Left kidney (tissue), 2 donors: Measurements from ENCODE around the gene TXNDC2. TPM values are rescaled to one million over a fixed set of nuclear protein-coding genes. Genes with fewer than 3 reads are reported as not detected.

ENCODE experiments used
- DNase-seq: peaks from one replicate; pipeline ENCODE4 v3.0.0-alpha.2; 2013
- polyA plus RNA-seq: library from polyadenylated mRNA; unstranded; fragments of 120-200 nt; gene quantifications from one replicate; pipeline ENCODE4 v1.2.1, GENCODE V29; 2013; ENCODE audit not compliant: insufficient read length

TXNDC2 gene
- polyA plus RNA-seq, 1 donor: not detected

- no peak for DNase-seq
Observed at GRCh38 chr18:9859232-9859631, 26.5 kb upstream of the TXNDC2 start.

GRCh38 chr18:9860682-9861081 lies 25.1 kb upstream of the TXNDC2 start:
- DNase-seq: no peak

DNA sequence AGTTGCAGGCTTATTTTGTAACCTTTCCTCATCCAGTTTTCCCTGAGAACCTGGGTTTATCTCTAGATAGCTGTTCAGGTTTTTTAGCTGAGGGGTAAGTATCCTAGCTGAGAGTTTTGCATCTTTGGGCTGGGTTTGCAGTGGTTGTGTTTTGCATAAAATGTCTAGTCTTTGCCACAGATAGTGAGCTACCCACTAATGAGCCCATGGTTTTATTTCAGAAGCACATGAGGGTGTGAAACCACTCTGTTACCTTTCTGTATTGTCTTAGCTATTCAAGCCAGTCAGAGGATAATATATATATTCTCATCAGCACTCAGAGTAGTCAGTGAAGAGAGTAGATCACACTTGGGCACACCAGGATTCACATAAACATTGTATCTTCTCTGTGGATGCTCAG lies 24.6 kb upstream of the TXNDC2 start:
- DNase-seq: no peak

DNA sequence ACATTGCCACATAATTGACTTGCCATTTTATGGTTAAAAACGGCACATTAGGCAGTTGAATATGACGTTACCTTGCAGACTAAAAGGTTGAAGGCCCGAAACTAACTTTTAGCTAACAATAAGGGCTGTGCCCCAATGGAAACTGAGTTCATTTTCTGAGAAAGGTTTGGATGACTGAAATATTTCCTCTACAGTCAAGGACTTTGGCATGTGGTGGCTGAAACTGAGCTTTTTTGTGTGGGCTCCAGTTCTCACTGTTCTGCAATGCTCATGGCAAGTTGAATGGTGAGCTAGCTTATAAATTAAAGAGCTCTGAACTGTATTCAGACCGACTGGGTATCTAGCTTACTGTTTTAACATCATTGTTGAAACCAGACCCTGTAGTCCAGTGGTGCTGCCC lies 23.8 kb upstream of the TXNDC2 start:
- DNase-seq: no peak

DNA sequence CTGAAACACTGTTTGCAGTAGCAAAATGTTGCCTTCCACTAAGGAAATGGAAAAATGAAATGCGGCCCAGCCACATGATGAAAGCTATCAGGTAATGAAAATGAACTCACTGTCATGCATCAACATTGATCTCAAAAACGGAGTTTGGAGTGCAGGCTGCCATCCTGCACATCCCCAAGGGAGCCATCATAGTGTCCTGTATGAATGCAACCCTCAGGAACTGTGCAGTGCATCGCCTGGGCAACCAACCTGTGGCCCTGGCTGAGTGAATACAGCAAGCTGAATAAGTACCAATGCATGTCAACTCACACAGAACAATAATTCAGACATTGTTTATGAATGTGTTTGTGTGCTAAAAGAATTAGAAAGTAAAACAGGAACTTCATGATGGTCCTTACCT lies 23.1 kb upstream of the TXNDC2 start:
- no peak for DNase-seq

DNA sequence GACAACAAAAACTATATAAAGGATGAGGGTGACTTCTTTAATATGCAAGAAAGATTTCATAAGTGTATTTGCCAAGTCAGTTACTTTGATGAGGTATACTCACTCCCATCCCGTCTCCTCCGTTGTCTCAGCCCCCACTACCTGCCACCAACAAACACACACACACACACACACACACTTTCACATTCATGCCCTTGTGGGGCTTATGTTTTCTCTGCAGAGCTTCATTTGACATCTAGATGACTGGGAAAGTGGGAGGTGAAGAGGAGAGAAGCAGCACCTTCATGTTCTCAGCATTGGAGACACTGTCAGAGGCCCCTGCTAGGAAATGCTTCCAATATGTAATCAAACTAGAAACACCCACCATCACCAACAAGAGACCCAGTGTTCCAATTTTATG lies 22.5 kb upstream of the TXNDC2 start:
- DNase-seq: no peak

GRCh38 chr18:9865764-9866490 lies 19.8 kb upstream of the TXNDC2 start:
- DNase-seq: no peak

DNA sequence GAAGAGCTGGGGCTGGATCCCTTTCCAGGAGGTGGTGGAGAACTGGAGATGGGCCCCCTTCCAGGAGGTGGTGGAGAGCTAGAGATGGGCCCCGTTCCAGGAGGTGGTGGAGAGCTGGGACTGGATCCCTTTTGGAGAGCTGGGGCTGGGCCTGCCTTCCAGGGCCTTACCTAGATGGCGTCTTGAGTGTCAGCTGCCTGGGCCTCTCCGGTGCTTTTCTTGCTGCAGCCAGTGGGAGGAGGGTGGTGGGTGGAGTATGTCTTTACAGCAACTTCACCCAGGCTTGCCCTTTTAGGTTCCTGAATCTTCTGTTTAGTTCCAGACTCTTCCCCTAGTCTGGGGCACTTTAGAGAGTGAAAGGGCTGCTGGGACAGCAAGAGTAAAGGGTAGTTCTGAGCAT lies 19.1 kb upstream of the TXNDC2 start:
- no peak for DNase-seq

DNA sequence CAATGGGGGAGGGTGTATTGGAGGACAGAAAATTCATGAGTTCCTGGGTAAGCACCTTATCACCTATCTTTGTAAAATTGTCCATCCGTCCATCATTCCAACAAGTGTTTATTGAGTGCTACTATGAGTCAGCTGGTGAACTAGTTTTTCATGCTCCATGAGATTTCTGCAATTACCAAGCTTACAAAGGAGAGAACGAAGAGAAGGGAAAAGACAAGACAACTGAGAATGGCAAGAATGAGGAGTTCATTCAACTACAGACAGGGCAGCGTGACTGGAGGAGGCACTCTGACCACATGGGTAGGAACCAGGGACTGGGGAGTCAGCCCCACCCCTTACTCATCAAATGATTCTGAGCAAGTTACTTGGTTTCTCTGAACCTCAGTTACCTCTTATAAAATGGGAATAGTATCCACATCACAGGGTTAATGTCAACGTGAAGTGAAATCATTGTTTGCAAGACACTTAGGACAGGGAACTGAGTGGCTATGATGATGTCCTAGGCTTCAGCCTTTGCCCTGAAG lies 18.6 kb upstream of the TXNDC2 start:
- DNase-seq: no peak

DNA sequence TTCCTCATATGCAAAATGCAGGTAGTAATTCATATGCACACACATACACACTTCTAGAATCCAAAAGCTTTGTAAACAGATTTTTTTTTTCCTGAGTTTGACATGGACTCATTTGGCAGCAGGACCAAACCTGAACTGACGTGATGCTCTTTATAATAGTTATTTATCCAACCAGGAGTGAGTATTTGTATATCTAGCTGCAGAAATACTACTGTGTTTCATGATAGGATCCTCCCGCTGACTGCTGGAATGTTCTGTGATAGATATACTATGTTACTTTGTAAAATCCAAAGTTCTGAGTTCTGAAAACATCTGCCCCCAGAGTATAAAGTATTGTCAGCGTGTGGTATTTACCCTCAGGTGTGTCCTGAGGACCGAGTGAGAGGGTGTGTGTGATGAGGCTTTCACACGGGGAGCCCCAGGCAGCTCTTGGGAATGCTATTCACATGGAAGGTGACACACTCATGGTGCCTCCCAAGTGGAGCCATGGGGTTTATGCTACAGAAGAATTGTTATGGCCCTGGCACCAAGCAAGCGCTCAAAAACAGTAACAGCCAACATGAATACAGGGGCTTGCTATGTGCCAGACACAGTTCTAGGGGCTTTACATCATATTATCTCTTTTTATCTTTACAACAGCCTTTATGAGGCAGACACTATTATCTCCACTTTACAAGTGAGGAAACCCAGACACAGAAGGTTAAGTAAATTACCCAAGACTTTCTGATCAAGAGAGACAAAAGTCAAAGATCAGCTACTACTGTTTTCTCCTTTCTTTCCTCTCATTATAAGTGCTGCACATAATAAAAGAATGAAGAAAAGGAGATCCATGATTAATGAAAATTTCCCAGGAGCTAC lies 16.7 kb upstream of the TXNDC2 start:
- no peak for DNase-seq

GRCh38 chr18:9869715-9870430 lies 15.9 kb upstream of the TXNDC2 start:
- peak; percentile 19 for DNase-seq

DNA sequence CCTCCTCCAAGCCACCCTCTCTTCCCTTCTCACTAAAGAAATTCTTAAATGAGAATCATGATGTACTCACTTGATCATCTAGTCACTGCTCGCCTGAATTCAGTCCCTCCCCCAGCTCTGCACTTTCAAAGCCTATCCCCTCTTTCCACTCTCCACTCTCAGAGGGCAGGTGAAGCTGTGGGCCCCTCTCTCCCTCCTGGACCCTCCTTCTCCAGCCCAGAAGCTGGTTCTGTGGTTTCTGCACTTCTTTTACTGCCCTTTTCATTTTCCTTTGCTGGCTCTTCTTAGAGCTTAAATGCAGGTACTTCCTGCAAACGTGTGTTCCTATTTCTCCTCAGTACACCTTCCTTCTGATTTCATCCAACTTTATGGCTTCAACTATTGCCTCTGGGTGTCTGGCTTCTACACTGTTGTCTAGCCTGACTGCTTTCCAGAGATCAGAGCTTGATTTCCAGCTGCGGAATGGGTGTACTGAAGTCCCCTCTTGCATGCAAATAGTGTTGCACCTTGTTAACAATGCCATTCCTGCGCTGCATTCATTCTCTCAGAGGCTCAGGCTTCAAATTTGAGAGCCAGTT lies 15.3 kb upstream of the TXNDC2 start:
- no peak for DNase-seq

- DNase-seq: no peak
Observed at GRCh38 chr18:9871244-9871746, 14.5 kb upstream of the TXNDC2 start.

DNA sequence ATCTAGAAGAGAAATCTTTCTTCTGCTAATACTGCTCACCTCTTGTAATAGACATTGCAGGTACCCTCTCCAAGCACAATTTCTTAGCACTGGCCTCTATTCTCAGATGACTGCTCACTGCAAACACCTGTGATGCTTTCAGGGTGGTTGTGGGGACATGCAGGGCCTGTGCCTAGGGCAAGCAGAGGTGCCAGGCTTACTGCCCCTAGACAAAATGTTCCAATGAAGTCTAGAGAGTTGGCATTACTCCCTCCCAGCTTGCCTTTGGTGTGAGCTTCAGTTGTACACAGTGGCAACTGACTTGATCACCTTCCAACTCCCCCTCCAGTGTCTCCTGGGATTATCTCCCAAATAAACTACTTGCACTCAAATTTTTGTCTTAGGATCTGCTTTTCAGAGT lies 12.9 kb upstream of the TXNDC2 start:
- no peak for DNase-seq

DNA sequence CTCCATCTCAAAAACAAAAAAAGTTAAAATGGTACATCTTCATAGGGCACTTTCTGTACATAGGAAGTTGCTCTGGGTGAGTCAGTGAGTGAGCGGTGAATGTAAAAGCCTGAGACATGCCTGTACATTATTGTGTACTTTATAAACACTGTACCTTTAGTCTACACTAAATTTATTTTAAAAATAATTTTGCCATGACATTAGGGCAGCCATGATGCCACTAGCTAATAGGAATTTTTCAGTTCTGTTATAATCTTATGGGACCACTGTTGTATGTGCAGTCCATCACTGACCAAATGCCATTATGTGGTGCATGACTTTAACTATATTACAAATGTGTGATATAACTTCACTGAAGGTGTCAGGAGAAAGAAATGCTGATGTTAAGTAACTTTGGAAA lies 11.0 kb upstream of the TXNDC2 start:
- DNase-seq: no peak

DNA sequence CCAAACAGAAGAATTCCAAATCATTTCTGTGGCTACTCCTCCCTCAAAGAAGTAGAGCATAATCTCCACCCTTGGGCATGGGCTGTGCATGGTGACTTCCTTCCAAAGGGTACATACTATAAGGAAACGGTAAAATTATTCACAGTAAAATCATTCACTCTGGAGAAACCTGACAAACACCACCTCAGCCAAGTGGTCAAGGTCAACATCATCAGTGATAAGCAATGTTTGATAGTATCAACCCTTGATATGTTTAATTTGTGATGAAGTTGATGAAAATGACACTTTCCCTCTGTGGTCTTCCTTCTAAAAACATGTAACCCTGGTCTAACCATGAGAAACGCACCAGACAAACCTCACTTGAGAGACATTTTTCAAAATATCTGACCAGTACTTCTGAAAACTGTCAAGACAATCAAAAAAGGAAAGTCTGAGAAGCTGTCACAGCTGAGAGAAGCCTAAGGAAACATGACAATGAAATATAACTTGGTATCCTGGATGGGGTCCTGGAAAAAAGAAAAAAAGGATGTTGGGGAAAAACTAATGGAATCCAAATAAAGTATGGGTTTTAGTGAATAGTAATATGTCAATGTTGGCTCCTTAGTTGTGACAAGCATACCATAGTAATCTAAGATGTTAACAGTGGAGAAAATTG lies 9.4 kb upstream of the TXNDC2 start:
- DNase-seq: no peak

DNA sequence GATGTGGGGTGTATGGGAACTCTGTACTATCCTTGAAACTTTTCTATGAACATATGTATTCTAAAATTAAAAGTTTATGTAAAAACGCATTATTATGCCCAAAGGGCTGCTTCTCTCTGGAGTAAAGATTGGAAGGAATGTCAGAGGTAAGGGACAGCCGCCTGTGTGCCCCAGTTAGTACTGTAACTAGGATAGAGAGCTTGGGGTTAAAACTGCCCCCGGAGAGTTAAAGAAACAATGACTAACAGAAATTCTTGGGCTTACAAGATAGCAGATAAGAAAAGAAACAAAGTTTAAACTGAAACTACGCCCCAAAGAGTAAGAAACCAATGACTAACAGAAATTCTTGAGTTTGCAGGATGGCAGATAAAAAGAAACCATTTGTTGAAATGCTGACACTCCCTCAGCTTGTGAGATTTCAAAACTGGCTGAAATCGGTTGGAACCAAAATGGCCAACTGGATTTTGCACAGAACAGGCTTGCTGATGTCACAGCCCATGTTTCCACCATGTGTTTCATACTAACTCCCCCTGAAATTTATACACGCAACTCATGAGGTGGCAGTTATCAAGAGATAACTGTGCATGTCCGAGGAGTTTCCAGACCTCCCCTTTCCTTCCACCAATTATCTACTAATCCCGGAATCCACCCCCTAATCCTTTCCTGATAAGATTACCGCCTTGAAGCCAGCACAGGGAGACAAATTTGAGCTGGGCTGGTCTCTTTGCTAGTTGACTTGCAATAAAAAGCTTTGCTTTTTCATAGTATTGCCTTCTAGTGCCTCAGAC lies 8.7 kb upstream of the TXNDC2 start:
- DNase-seq: peak; percentile 17

GRCh38 chr18:9877655-9878014 lies 8.1 kb upstream of the TXNDC2 start:
- DNase-seq: no peak

GRCh38 chr18:9878095-9878494 lies 7.7 kb upstream of the TXNDC2 start:
- DNase-seq: no peak

- DNase-seq: no peak
Observed at GRCh38 chr18:9878783-9879242, 7.0 kb upstream of the TXNDC2 start.

GRCh38 chr18:9884090-9884489 lies 1.7 kb upstream of the TXNDC2 start:
- no peak for DNase-seq
